Esophagus muscularis mucosa (tissue), 4 donors: ENCODE measurements around the gene USP16. TPM values are rescaled to one million over a fixed set of nuclear protein-coding genes. Genes with fewer than 3 reads are reported as not detected.
A peak's percentile ranks its signal among the peaks of the same experiment; 100 is the strongest.

Experiments
- DNase-seq: peaks from one replicate; pipeline ENCODE4 v3.0.0-alpha.2; 2017; ENCODE audit errors: extremely low spot score
- H3K27ac ChIP-seq, 4 donors: fragments of 200-600 bp; sonication (generic); replicated peaks in 1 of 4; 1 replicate in 3 of 4; 2 replicates in 1 of 4; pipeline ENCODE4 v1.5.1; 2016 to 2019; ENCODE audit warnings: mild to moderate bottlenecking in 1 of 4
- H3K27me3 ChIP-seq, 4 donors: fragments of 200-600 bp; sonication (generic); one replicate each; pipeline versions ENCODE4 v1.5.1 to v1.6.0; 2016 to 2019
- H3K36me3 ChIP-seq, 4 donors: fragments of 200-600 bp; sonication (generic); one replicate each; pipeline ENCODE4 v1.5.1; 2016 to 2019
- H3K4me1 ChIP-seq, 4 donors: fragments of 200-600 bp; sonication (generic); one replicate each; pipeline ENCODE4 v1.5.1; 2016 to 2019
- H3K4me3 ChIP-seq, 4 donors: fragments of 200-600 bp; sonication (generic); 1 replicate in 2 of 4; 2 replicates in 2 of 4; pipeline ENCODE4 v1.5.1; 2016 to 2019; ENCODE audit warnings: mild to moderate bottlenecking in 4 of 4, moderate library complexity in 1 of 4
- H3K9me3 ChIP-seq, 4 donors: fragments of 200-600 bp; sonication (generic); 1 replicate in 3 of 4; 2 replicates in 1 of 4; pipeline ENCODE4 v1.5.1; 2016 to 2019
- EP300 ChIP-seq: sonication (generic); formaldehyde crosslinking; IDR thresholded peaks from one replicate; pipeline ENCODE4 v1.6.1; 2017; ENCODE audit warnings: antibody characterized with exemption
- POLR2A ChIP-seq: fragments of 450-650 bp; IDR thresholded peaks from one replicate; pipeline ENCODE4 v1.6.1; 2017; ENCODE audit warnings: antibody characterized with exemption, moderate library complexity, mild to moderate bottlenecking, low read depth
- POLR2AphosphoS5 ChIP-seq, 2 donors: sonication (generic); formaldehyde crosslinking; IDR thresholded peaks; one replicate each; pipeline ENCODE4 v1.6.1; 2017; ENCODE audit warnings: antibody characterized with exemption in 2 of 2
- WGBS: methylation state at CpG from one replicate; pipeline ENCODE4 v1.1.5; 2018; 5-methylcytosine and 5-hydroxymethylcytosine counted together
- intact Hi-C: fragments of 100-400 bp; cut with DNase I; formaldehyde crosslinking; loops from one replicate; pipeline ENCODE4 v1.15.1; 2023
- total RNA-seq, 4 donors: library from RNA; depleted of rRNA; stranded (reverse); fragments of >200 nt; gene quantifications; one replicate each; pipeline versions ENCODE4 v1.1.0 to v1.2.1, GENCODE V29; 2016
- TF ChIP-seq, protein P1 (sequence below), 3 experiments: fragments of 200-600 bp in 2 of 3; fragments of 450-650 bp in 1 of 3; sonication (generic) in 2 of 3; IDR thresholded peaks; one replicate each; pipeline ENCODE4 v1.5.1; 2017 to 2019; ENCODE audit warnings: antibody characterized with exemption in 3 of 3, mild to moderate bottlenecking in 2 of 3, moderate library complexity in 1 of 3

The USP16 gene
- total RNA-seq, 4 donors from 2014 or later: 31.3 to 47.8 (median 38.7) TPM

DNA sequence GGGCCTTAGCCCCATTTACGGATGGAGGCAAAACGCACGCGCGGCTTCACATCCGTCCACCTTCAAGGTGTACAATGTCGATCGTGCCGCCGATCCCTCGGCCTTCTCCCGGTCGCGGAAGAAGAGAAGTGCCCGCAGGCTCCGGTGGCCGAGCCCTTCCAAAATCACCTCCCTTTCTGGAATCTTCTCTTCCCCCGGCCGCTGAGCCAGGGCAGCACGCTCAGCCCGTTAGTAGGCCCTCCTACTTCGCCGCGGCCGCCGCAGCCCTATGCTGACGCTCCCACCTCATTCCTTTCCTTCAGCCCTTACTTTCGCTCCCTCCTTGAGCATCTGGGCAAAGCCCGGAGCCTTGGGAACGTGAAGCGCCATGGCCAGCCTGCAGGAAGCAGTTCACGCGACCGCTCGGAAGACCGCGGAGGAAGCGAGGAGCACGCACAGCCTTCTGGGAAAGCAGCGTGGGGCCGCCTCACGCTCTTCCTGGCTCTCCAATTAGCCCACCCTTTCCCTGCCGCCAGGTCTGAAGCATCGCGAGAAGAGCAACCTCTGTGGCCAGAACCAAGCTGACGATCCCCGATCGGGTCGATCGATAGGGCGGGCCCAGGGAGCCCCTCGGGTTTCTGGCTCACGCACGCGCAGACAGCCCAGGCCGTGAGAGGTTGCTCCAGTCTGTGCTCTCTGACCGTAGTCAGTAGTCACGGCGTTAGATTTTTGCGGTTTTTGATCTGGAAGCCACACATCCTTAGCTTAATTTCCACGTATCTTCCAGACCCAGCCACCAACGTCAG, 48.9 kb downstream of the USP16 start, which contains the start of gene CCT8:
CCT8 (minus strand) TSS at position 427 of the 785 bp plus-strand sequence; CDS start at position 369, 58 bp downstream.
- peak within 1 kb of the TSS; percentile 84 to 94 (median 90) for H3K27ac ChIP-seq

DNA sequence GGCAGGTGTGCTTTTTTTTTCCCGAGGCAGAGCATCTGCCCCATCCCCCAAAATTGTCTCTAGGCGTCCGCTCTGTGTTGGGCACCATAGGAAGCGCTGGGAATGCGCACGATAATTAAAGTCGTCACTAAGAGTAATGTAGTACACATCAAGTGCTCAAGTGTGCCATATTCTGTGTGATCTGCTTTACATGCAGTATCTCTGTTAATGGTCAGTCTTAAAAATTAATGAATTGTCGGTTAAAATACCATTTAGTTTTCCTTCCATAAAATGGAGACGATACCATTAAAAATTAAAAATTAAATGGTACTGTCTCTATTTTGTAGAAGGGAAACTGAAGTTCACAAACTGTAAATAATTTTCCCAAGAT, 49.5 kb downstream of the USP16 start:
- peaks cover 19 to 53% (median 44%) of the 10 kb centered on the region in 4 donors for H3K4me1 ChIP-seq
- peak overlapping the region; percentile 84 to 94 (median 90) for H3K27ac ChIP-seq
- H3K4me3 ChIP-seq: peak overlapping the region; percentile 71 to 96 (median 80)
- 10% methylated on average over 9 of the region's 9 CpGs for WGBS
- peaks cover under 1 to 9% (median 8%) of the 10 kb centered on the region in 4 donors for H3K36me3 ChIP-seq
- TF ChIP-seq POLR2AphosphoS5 (IDR thresholded peaks at IDR 0.05): no peak
- no peak for TF ChIP-seq EP300
- TF ChIP-seq, protein P1, sequence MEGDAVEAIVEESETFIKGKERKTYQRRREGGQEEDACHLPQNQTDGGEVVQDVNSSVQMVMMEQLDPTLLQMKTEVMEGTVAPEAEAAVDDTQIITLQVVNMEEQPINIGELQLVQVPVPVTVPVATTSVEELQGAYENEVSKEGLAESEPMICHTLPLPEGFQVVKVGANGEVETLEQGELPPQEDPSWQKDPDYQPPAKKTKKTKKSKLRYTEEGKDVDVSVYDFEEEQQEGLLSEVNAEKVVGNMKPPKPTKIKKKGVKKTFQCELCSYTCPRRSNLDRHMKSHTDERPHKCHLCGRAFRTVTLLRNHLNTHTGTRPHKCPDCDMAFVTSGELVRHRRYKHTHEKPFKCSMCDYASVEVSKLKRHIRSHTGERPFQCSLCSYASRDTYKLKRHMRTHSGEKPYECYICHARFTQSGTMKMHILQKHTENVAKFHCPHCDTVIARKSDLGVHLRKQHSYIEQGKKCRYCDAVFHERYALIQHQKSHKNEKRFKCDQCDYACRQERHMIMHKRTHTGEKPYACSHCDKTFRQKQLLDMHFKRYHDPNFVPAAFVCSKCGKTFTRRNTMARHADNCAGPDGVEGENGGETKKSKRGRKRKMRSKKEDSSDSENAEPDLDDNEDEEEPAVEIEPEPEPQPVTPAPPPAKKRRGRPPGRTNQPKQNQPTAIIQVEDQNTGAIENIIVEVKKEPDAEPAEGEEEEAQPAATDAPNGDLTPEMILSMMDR (IDR thresholded peaks at IDR 0.05): no peak
- no peak for TF ChIP-seq POLR2A
- intact Hi-C loops: loop anchor here (5.0 kb wide), 1 partner anchor 47 kb away; no protein-coding TSS in a partner anchor
- no peak for DNase-seq
- H3K9me3 ChIP-seq: no peaks in the 10 kb centered on the region
- no peaks in the 10 kb centered on the region for H3K27me3 ChIP-seq

More for the DNA sequence above, 48.9 kb downstream of the USP16 start, which contains the start of gene CCT8:
- peak; percentile 98 for DNase-seq
- peak within 1 kb of the TSS; percentile 71 to 96 (median 80) for H3K4me3 ChIP-seq
- TF ChIP-seq, protein P1 (IDR thresholded peaks at IDR 0.05): no peak
- TF ChIP-seq EP300 (no peak), POLR2AphosphoS5 (IDR thresholded peaks at IDR 0.05) (peak; percentile 96 to 99), POLR2A (peak; percentile 27)
- H3K9me3 ChIP-seq: no peaks in the 10 kb centered on the region
- H3K4me1 ChIP-seq: peaks cover 19 to 52% (median 44%) of the 10 kb centered on the region in 4 donors
- intact Hi-C loops: loop anchor here (5.0 kb wide), 1 partner anchor 46 kb away; no protein-coding TSS in a partner anchor
- peaks cover 7 to 15% (median 11%) of the 10 kb centered on the region in 4 donors for H3K36me3 ChIP-seq
- H3K27me3 ChIP-seq: no peaks in the 10 kb centered on the region
- 0% methylated on average over 45 of the region's 62 CpGs for WGBS

DNA sequence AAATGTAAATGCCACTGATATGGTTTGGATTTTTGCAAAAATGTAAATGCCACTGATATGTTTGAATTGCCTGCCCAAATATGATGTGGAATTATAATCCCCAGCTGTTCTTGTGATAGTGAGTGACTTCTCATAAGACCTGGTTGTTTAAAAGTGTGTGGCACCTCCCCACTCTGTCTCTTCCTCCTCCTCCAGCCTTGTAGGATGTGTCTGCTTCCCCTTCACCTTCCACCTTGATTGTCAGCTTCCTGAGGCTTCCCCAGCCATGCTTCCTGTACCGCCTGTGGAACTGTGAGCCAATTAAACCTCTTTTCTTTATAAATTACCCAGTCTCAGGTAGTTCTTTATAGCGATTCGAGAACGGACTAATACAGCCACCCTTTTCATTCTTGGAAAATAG, 50.3 kb downstream of the USP16 start:
- WGBS: 94% methylated on average over 4 of the region's 4 CpGs
- peaks cover 19 to 59% (median 43%) of the 10 kb centered on the region in 4 donors for H3K4me1 ChIP-seq
- no peak overlapping the region for H3K4me3 ChIP-seq
- DNase-seq: no peak
- no peaks in the 10 kb centered on the region for H3K9me3 ChIP-seq
- H3K27ac ChIP-seq: peak overlapping the region in 1 of 4 donors; percentile 93
- peaks cover 0 to 1% (median under 1%) of the 10 kb centered on the region in 4 donors for H3K36me3 ChIP-seq
- TF ChIP-seq POLR2AphosphoS5 (IDR thresholded peaks at IDR 0.05) (no peak), POLR2A (no peak), EP300 (no peak)
- TF ChIP-seq, protein P1 (IDR thresholded peaks at IDR 0.05): no peak
- intact Hi-C loops: loop anchor here (5.0 kb wide), 2 partner anchors 47 to 73 kb away; no protein-coding TSS in a partner anchor
- H3K27me3 ChIP-seq: no peaks in the 10 kb centered on the region

DNA sequence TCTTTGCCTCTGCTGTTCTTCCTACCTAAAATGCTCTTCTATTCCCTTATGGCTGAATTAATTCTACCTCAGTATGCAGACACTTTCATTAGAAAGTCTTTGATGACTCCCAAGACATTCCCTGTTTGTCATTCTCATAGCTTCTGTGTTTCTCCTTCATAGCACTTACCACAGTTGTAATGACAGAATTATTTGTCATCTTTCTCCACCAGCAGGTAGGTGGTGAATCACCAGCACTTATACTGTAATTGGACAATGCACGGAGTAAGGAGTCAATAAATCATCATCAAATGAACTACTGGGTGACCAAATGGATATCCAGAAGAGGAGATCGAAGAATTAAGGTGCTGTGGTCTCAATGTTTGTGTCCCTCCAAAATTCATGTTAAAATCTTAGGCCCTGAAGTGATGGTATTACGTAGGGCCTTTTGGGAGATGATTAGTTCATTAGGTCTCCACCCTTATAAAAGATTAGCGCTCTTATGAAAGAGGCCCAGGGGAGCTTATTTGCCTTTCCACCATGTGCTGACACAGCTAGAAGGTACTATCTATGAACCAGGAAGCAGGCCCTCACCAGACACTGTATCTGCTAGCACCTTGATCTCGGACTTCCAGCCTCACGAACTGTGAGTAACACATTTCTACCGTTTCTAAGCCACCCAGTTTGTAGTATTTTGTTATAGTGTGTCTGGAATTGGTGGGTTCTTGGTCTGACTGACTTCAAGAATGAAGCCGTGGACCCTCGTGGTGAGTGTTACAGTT, 51.4 kb downstream of the USP16 start:
- H3K27ac ChIP-seq: peak overlapping the region; percentile 80 to 92 (median 86)

More for the DNA sequence above, 51.4 kb downstream of the USP16 start:
- TF ChIP-seq EP300 (no peak), POLR2A (no peak), POLR2AphosphoS5 (IDR thresholded peaks at IDR 0.05) (no peak)
- TF ChIP-seq, protein P1 (IDR thresholded peaks at IDR 0.05): no peak
- Histone ChIP-seq H3K4me1 (peaks cover 25 to 60% (median 32%) of the 10 kb centered on the region in 4 donors), H3K27me3 (no peaks in the 10 kb centered on the region), H3K9me3 (no peaks in the 10 kb centered on the region), H3K36me3 (no peaks in the 10 kb centered on the region), H3K4me3 (peak overlapping the region in 3 of 4 donors; percentile 64 to 84 (median 65))
- 82% methylated on average over 9 of the region's 9 CpGs for WGBS
- no peak for DNase-seq
- intact Hi-C loops: loop anchor here (5.0 kb wide), 1 partner anchor 71 kb away; no protein-coding TSS in a partner anchor
